HL-60 (cell line): ENCODE results near the gene UBASH3A.

Source experiments
- DNase-seq, 2 experiments: peaks; one replicate each; pipeline ENCODE4 v3.0.0-alpha.2; 2010 to 2020; ENCODE audit warnings: low read depth in 1 of 2, low spot score in 1 of 2
- H3K27ac ChIP-seq: fragments of 250-450 bp; sonication (Bioruptor Pico); replicated peaks from 2 replicates; pipeline ENCODE4 v1.5.1; 2020; ENCODE audit warnings: mild to moderate bottlenecking, moderate library complexity
- H3K27me3 ChIP-seq: fragments of 250-450 bp; sonication (Bioruptor Pico); 2 replicates; pipeline ENCODE4 v1.5.1; 2021; ENCODE audit warnings: mild to moderate bottlenecking, moderate library complexity; ENCODE audit not compliant: insufficient read depth, poor library complexity, severe bottlenecking
- H3K4me3 ChIP-seq: replicated peaks from 2 replicates; pipeline ENCODE4 v1.5.1; 2011; ENCODE audit warnings: mild to moderate bottlenecking, control low read depth, low read length; ENCODE audit not compliant: insufficient read depth
- GABPA ChIP-seq: IDR thresholded peaks from 2 replicates; pipeline ENCODE4 v1.6.1; 2012; ENCODE audit warnings: low read depth
- POLR2AphosphoS5 ChIP-seq: IDR thresholded peaks from 2 replicates; pipeline ENCODE4 v1.6.1; 2012; ENCODE audit warnings: low read depth
- SPI1 ChIP-seq: IDR thresholded peaks from 2 replicates; pipeline ENCODE4 v1.6.1; 2012; ENCODE audit warnings: low read depth, mild to moderate bottlenecking, borderline replicate concordance
- long read RNA-seq: library from polyadenylated mRNA; unstranded; transcript quantifications from one replicate; pipeline ENCODE4 v2.0.0, GENCODE V29; 2020
- TF ChIP-seq, protein P1 (sequence below): IDR thresholded peaks from 2 replicates; pipeline ENCODE4 v1.6.1; 2012; ENCODE audit warnings: low read depth; ENCODE audit not compliant: insufficient replicate concordance
- TF ChIP-seq, protein P2 (sequence below): IDR thresholded peaks from one replicate; pipeline ENCODE4 v1.5.1; 2011; ENCODE audit warnings: low read length, control low read depth, inconsistent platforms; ENCODE audit not compliant: insufficient read depth

UBASH3A gene, protein sequence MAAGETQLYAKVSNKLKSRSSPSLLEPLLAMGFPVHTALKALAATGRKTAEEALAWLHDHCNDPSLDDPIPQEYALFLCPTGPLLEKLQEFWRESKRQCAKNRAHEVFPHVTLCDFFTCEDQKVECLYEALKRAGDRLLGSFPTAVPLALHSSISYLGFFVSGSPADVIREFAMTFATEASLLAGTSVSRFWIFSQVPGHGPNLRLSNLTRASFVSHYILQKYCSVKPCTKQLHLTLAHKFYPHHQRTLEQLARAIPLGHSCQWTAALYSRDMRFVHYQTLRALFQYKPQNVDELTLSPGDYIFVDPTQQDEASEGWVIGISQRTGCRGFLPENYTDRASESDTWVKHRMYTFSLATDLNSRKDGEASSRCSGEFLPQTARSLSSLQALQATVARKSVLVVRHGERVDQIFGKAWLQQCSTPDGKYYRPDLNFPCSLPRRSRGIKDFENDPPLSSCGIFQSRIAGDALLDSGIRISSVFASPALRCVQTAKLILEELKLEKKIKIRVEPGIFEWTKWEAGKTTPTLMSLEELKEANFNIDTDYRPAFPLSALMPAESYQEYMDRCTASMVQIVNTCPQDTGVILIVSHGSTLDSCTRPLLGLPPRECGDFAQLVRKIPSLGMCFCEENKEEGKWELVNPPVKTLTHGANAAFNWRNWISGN
- long read RNA-seq = 0 reads

DNA sequence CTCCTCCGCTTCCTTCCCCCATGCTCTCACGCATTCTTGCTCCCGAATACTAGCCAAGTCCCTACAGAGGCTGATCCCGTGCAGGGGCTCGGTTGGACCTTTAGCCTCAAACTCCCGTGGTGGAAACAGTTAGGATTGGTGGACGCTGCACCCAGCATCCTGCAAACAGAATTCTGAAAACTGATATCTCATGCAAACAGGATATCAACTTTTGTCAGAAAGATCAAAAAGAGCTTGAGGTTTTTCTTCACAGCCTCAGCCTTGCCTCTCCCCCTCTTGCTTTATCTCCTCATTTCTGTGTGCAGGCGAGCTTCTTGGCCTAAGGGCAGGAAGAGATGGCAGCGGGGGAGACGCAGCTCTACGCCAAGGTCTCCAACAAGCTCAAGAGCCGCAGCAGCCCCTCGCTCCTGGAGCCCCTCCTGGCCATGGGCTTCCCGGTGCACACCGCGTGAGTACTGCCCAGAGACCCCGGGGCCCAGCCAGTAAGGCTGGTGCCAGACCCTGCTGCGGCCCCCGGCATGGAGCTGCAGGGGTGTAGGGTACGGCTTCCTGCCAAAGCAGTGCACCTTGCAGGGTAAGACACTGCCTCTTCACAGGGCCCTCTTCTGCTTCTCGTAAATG lies at the start of gene UBASH3A:
Gene UBASH3A (plus strand): TSS at position 292 of the 621 bp plus-strand sequence. CDS start 44 bp downstream, at position 336.
- DNase-seq = no peak
- no peaks in the 10 kb centered on the region for H3K27me3 ChIP-seq
- no peak within 1 kb of the TSS for H3K4me3 ChIP-seq
- no peak within 1 kb of the TSS for H3K27ac ChIP-seq
- TF ChIP-seq SPI1 (no peak), GABPA (no peak)
- TF ChIP-seq, protein P1, sequence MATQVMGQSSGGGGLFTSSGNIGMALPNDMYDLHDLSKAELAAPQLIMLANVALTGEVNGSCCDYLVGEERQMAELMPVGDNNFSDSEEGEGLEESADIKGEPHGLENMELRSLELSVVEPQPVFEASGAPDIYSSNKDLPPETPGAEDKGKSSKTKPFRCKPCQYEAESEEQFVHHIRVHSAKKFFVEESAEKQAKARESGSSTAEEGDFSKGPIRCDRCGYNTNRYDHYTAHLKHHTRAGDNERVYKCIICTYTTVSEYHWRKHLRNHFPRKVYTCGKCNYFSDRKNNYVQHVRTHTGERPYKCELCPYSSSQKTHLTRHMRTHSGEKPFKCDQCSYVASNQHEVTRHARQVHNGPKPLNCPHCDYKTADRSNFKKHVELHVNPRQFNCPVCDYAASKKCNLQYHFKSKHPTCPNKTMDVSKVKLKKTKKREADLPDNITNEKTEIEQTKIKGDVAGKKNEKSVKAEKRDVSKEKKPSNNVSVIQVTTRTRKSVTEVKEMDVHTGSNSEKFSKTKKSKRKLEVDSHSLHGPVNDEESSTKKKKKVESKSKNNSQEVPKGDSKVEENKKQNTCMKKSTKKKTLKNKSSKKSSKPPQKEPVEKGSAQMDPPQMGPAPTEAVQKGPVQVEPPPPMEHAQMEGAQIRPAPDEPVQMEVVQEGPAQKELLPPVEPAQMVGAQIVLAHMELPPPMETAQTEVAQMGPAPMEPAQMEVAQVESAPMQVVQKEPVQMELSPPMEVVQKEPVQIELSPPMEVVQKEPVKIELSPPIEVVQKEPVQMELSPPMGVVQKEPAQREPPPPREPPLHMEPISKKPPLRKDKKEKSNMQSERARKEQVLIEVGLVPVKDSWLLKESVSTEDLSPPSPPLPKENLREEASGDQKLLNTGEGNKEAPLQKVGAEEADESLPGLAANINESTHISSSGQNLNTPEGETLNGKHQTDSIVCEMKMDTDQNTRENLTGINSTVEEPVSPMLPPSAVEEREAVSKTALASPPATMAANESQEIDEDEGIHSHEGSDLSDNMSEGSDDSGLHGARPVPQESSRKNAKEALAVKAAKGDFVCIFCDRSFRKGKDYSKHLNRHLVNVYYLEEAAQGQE = no peak
- TF ChIP-seq, protein P2, sequence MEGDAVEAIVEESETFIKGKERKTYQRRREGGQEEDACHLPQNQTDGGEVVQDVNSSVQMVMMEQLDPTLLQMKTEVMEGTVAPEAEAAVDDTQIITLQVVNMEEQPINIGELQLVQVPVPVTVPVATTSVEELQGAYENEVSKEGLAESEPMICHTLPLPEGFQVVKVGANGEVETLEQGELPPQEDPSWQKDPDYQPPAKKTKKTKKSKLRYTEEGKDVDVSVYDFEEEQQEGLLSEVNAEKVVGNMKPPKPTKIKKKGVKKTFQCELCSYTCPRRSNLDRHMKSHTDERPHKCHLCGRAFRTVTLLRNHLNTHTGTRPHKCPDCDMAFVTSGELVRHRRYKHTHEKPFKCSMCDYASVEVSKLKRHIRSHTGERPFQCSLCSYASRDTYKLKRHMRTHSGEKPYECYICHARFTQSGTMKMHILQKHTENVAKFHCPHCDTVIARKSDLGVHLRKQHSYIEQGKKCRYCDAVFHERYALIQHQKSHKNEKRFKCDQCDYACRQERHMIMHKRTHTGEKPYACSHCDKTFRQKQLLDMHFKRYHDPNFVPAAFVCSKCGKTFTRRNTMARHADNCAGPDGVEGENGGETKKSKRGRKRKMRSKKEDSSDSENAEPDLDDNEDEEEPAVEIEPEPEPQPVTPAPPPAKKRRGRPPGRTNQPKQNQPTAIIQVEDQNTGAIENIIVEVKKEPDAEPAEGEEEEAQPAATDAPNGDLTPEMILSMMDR = no peak

GRCh38 chr21:42356046-42356445 lies 47.7 kb upstream of the UBASH3A start:
- TF ChIP-seq, protein P1 = no peak
- TF ChIP-seq SPI1 = no peak
- TF ChIP-seq, protein P2 = no peak
- no peak for TF ChIP-seq POLR2AphosphoS5
- no peak for TF ChIP-seq GABPA
- Histone ChIP-seq H3K27ac (no peak overlapping the region), H3K4me3 (no peak overlapping the region), H3K27me3 (no peaks in the 10 kb centered on the region)
- no peak for DNase-seq

DNA sequence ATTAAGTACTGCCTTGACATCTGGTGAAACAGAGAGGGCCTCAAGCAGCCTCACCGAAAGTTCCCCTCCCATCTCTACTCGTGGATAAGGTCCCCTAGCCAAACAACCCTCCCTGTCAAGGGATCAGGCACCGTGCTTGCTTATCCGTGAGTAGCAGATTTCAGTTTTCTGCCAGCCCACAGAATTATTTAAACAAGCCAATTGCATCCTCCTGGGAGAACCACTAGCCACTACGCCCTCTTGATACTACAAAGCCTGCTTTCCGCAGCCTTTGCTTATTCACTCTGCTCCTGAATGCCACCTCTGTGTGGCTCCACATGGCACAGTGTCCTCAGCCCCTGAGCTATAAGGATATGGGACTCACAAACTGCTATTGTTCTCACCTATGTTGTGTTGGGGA lies 47.1 kb upstream of the UBASH3A start:
- Histone ChIP-seq H3K27ac (no peak overlapping the region), H3K4me3 (no peak overlapping the region), H3K27me3 (no peaks in the 10 kb centered on the region)
- TF ChIP-seq POLR2AphosphoS5 (no peak), SPI1 (no peak), GABPA (no peak)
- TF ChIP-seq, protein P1 = no peak
- TF ChIP-seq, protein P2 = no peak
- DNase-seq = no peak
